WI38 (cell line): Measurements from ENCODE around the gene ID3.
A peak's percentile ranks its signal among the peaks of the same experiment; 100 is the strongest.
"Not testable (repeated sequence)": the region's sequence is repeated elsewhere in the genome, so short reads cannot be mapped to it uniquely, and the experiment has no call there.

Experiments
- H3K4me3 ChIP-seq: 2 replicates; pipeline ENCODE4 v1.5.1; 2011; ENCODE audit warnings: low read depth, mild to moderate bottlenecking, control low read depth, low read length
- TF ChIP-seq, protein P1 (sequence below): IDR thresholded peaks from 2 replicates; pipeline ENCODE4 v1.5.1; 2012; ENCODE audit warnings: low read depth, mild to moderate bottlenecking, control low read depth, low read length

ID3 gene

GRCh38 chr1:23585321-23586022, 26.2 kb upstream of the ID3 start:
- TF ChIP-seq, protein P1, sequence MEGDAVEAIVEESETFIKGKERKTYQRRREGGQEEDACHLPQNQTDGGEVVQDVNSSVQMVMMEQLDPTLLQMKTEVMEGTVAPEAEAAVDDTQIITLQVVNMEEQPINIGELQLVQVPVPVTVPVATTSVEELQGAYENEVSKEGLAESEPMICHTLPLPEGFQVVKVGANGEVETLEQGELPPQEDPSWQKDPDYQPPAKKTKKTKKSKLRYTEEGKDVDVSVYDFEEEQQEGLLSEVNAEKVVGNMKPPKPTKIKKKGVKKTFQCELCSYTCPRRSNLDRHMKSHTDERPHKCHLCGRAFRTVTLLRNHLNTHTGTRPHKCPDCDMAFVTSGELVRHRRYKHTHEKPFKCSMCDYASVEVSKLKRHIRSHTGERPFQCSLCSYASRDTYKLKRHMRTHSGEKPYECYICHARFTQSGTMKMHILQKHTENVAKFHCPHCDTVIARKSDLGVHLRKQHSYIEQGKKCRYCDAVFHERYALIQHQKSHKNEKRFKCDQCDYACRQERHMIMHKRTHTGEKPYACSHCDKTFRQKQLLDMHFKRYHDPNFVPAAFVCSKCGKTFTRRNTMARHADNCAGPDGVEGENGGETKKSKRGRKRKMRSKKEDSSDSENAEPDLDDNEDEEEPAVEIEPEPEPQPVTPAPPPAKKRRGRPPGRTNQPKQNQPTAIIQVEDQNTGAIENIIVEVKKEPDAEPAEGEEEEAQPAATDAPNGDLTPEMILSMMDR = no peak
- H3K4me3 ChIP-seq = no peak overlapping the region

DNA sequence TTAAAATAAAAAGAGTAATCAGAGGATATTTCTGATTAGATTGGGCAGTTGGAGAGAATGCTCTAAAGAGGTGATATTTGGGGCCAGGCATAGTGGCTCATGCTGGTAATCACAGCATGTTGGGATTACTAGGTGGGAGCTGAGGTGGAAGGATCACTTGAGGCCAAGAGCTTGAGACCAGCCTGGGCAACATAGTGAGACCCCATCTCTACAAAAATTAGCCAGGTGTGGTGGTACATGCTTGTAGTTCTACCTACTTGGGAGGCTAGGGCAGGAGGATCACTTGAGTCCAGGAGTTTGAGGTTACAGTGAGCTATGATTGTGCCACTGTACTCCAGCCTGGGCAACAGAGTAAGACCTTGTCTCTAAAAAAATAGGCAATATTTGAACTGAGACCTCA, 24.4 kb upstream of the ID3 start:
- H3K4me3 ChIP-seq = not testable (repeated sequence)

- TF ChIP-seq, protein P1 = no peak
These were observed 23.5 kb upstream of the ID3 start for GRCh38 chr1:23582820-23583219.

GRCh38 chr1:23581219-23581618, 21.9 kb upstream of the ID3 start:
- TF ChIP-seq, protein P1 = no peak
- H3K4me3 ChIP-seq = no peak overlapping the region

More at GRCh38 chr1:23582820-23583219, 23.5 kb upstream of the ID3 start:
- no peak overlapping the region for H3K4me3 ChIP-seq

- TF ChIP-seq, protein P1 = no peak
- no peak overlapping the region for H3K4me3 ChIP-seq
These were observed 19.7 kb upstream of the ID3 start for GRCh38 chr1:23578997-23579363.

DNA sequence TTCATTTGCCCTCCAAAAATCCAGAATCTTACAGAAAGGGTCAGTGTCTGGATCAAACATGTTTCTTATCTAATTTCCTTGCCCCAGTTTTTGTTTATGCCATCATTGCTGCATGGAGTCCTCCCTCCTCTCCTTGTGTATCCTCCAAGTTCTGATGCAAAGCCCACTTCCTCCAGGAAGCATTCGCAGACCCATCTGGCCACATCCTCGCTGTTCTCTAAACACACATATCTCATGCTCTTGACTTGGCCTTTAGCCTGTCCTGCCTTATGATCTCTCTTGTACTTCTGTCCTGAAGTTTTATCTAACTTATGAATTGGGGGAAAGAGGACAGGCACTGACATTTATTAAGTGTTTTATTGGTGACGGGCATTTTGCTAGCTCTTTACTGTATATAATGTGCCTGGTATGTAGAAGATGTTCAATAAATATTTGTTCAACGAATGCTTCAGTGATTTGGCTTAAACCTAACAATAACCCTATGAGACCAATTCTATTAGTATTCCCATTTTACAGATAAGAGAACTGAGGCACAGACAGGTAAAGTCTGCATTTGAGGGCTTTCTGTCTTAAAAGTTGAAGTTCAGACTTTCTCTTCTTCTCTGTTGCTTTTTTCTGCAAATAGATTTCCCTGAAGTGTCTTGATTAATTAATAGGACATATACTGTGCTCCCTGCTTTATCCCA, 19.2 kb upstream of the ID3 start:
- TF ChIP-seq, protein P1 = no peak

DNA sequence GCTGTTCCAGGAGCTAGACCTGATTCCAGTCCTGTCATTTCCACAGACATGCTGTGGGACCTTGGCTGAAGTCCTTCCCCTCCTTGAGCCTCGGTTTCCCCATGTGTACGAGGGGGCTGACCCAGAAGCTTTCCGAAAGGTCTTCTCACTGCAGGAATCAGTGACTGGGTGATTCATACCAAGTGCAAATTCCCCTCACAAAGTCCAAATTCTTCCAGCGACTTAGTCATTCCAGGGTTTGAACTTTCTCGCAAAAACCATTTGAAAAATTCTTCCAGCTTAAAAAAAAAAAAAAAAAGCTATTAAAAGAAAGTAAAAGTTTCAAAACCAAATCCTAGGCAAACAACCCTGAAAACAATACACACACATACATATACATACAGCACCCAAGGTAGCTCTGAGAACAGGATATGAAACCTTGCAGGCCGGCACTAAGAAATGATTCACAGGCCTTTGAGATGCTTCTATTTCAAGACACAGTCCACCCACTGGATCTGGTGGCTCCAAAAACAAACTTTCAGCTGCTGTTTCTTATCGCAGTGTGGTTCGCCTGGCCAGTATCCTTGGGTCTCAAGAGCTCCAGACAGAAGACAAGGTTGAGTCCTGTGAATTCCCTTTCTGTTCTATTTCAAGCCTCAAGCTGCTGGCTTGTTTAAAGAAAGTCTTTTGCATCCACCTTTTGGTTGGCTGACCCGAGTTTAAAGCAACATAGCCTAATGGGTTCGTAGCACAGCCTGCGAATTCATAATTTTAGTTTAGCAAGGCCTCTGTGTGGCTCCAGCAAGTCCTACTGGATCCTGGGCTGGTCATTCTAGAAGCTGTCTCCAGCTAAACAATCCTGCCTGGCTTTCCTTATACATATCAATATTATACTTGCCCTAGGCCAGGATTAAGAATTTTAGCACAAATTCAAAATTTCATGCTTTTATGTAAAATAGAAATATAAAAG, 18.0 kb upstream of the ID3 start:
- H3K4me3 ChIP-seq = peak overlapping the region; percentile 42
- TF ChIP-seq, protein P1 = no peak

More for the DNA sequence above, 19.2 kb upstream of the ID3 start:
- peak overlapping the region; percentile 14; the same call in 1 of the 2 replicates for H3K4me3 ChIP-seq
